ENCODE results near the gene UNC5B. TPM values are rescaled to one million over a fixed set of nuclear protein-coding genes. Genes with fewer than 3 reads are reported as not detected.

Gene UNC5B
- total RNA-seq, 2 donors from 2014 or later: 10.4 to 11.2 TPM

DNA sequence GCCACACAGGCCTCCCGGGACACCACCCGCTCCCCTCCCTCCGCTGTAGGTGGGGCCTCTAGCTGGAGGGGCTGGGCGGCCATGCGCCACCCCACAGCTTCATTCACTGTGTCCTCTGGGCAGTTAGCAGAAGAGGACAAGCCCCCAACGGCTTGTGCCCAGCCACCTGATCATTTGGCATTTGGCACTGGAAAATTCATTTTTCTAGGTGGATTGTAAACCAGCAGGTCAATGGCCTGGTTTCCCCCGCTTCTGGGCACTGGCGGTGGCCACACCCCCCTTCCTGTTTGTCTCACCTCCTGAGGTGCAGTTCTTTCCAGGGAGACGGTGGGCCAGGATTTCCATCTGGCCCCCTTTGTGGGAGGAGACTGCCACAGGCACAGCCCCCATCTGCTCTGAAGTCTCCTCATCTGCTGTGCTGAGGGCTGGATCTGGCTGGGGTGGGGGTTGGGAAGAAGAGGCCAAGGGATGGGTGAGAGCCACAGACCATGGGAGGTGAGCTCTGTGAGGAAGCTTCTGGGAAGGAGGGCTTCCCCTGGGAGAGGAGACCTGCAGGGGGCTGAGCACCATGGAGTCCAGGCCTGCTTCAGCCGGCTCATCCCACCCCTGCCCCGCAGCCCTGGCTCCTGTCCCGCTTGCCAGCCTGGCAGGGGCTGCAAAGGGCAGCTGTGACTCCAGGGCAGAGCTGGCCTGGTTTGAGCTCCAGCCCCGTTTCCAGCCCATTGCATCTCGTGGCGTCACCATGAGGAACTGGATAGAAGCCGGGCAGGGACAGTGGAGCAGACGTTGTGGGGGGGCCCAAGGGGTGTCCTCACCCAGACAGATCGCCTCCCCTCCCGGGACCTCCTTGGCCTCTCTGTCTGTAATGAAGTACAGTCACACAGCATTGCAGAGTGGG, 66.6 kb downstream of the UNC5B start:
- no peaks in the 10 kb centered on the region for H3K27me3 ChIP-seq
- intact Hi-C loops (cut with DNase I): no loop called here
- DNase-seq (no peak), ATAC-seq (no peak)
- H3K27ac ChIP-seq: no peak overlapping the region
- no peaks in the 10 kb centered on the region for H3K4me1 ChIP-seq
- WGBS, 2 donors: 75 to 78% methylated on average over 8 to 18 of the region's 19 CpGs
- H3K36me3 ChIP-seq (replicated peaks in 1 of 2; ENCODE audit: insufficient read depth in 1 of 2, low read depth in 2 of 2): no peaks in the 10 kb centered on the region
- H3K4me3 ChIP-seq: no peak overlapping the region
- TF ChIP-seq, protein P1, sequence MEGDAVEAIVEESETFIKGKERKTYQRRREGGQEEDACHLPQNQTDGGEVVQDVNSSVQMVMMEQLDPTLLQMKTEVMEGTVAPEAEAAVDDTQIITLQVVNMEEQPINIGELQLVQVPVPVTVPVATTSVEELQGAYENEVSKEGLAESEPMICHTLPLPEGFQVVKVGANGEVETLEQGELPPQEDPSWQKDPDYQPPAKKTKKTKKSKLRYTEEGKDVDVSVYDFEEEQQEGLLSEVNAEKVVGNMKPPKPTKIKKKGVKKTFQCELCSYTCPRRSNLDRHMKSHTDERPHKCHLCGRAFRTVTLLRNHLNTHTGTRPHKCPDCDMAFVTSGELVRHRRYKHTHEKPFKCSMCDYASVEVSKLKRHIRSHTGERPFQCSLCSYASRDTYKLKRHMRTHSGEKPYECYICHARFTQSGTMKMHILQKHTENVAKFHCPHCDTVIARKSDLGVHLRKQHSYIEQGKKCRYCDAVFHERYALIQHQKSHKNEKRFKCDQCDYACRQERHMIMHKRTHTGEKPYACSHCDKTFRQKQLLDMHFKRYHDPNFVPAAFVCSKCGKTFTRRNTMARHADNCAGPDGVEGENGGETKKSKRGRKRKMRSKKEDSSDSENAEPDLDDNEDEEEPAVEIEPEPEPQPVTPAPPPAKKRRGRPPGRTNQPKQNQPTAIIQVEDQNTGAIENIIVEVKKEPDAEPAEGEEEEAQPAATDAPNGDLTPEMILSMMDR (IDR thresholded peaks at IDR 0.05): no peak
- no peak for TF ChIP-seq POLR2A (IDR thresholded peaks at IDR 0.05)
- H3K9me3 ChIP-seq: no peaks in the 10 kb centered on the region

DNA sequence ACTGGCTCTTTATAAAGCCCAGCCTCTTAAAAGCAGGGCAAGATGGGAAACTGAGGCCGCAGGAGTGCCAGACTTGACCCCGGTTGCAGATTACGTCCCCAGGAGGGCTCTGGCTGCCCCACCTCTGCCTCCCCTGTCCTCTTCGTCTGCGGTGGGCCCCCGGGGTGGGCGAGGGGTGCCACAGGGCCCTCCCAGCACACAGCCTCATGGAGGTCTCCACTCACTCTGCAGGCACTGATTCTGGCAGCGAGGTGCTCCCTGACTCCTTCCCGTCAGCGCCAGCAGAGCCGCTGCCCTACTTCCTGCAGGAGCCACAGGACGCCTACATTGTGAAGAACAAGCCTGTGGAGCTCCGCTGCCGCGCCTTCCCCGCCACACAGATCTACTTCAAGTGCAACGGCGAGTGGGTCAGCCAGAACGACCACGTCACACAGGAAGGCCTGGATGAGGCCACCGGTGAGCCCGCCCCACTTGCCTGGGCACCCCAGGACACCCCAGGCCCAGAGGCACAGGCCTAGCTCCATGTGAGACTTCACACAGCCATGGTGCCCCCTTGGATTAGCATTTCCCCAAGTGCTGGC, 67.3 kb downstream of the UNC5B start:
- H3K4me1 ChIP-seq: no peaks in the 10 kb centered on the region
- H3K27ac ChIP-seq: no peak overlapping the region
- 86 to 90% methylated on average over 14 to 22 of the region's 22 CpGs for WGBS, 2 donors
- intact Hi-C loops (cut with DNase I): loop anchor here (5.0 to 10.0 kb wide), 2 partner anchors 357 to 725 kb away; no protein-coding TSS in a partner anchor
- DNase-seq (no peak), ATAC-seq (no peak)
- H3K27me3 ChIP-seq: no peaks in the 10 kb centered on the region
- TF ChIP-seq POLR2A (IDR thresholded peaks at IDR 0.05): no peak
- TF ChIP-seq, protein P1 (IDR thresholded peaks at IDR 0.05): no peak
- no peak overlapping the region for H3K4me3 ChIP-seq
- H3K36me3 ChIP-seq (replicated peaks in 1 of 2; ENCODE audit: insufficient read depth in 1 of 2, low read depth in 2 of 2): no peaks in the 10 kb centered on the region
- H3K9me3 ChIP-seq: no peaks in the 10 kb centered on the region

DNA sequence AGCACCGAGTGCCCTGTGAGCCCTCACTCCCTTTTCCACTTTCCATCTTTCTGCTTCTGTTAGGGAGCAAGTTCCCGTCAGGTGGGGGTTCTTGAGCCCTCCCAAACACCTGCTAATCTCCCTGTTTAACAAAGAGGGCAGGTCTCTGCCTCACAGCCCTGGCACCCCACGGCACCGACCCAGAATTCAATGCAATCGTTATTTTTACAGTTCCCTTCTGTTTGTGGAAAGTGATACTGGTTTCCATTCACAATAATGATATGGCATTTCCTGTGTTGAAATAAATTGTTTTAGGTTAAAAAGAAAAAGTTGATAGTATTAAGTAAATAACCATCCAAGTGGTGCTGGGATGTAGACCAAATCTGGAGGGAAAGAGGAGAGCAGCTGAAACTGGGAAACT, 67.8 kb downstream of the UNC5B start:
- TF ChIP-seq, protein P1 (IDR thresholded peaks at IDR 0.05): no peak
- TF ChIP-seq POLR2A (IDR thresholded peaks at IDR 0.05): no peak
- Histone ChIP-seq H3K27ac (no peak overlapping the region), H3K4me3 (no peak overlapping the region), H3K27me3 (no peaks in the 10 kb centered on the region), H3K4me1 (no peaks in the 10 kb centered on the region), H3K36me3 (replicated peaks in 1 of 2; ENCODE audit: insufficient read depth in 1 of 2, low read depth in 2 of 2) (no peaks in the 10 kb centered on the region), H3K9me3 (no peaks in the 10 kb centered on the region)
- ATAC-seq: no peak
- WGBS, 2 donors: 72 to 81% methylated on average over 5 of the region's 5 CpGs
- no peak for DNase-seq
- intact Hi-C loops (cut with DNase I): loop anchor here (5.0 to 10.0 kb wide), 2 partner anchors 358 to 725 kb away; no protein-coding TSS in a partner anchor

DNA sequence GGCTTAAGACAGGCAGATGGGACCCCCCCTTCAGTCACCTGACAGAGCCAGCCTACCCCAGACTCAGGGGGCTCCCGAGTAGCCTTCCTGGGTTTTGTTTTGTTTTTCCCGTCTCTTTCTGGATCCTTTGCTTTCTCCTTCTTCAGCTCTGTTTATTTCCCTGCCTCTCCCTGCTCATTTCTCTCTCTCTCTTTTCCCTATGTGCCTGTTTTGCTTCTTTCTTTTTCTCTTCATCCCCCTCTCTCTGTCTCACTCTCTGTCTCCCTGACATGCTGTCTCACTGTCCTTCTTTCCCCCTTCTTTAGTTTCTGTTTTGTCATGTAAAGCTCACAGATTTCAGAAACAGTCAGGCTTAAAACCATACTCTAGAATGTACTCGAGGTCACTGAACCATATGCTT, 68.5 kb downstream of the UNC5B start:
- 44 to 45% methylated on average over 3 of the region's 3 CpGs for WGBS, 2 donors
- ATAC-seq (no peak), DNase-seq (no peak)
- no peaks in the 10 kb centered on the region for H3K36me3 ChIP-seq (replicated peaks in 1 of 2; ENCODE audit: insufficient read depth in 1 of 2, low read depth in 2 of 2)
- H3K9me3 ChIP-seq: no peaks in the 10 kb centered on the region
- H3K4me3 ChIP-seq: no peak overlapping the region
- no peaks in the 10 kb centered on the region for H3K4me1 ChIP-seq
- intact Hi-C loops (cut with DNase I): loop anchor here (5.0 to 10.0 kb wide), 2 partner anchors 359 to 726 kb away; no protein-coding TSS in a partner anchor
- TF ChIP-seq, protein P1 (IDR thresholded peaks at IDR 0.05): no peak
- TF ChIP-seq POLR2A (IDR thresholded peaks at IDR 0.05): no peak
- H3K27ac ChIP-seq: no peak overlapping the region
- no peaks in the 10 kb centered on the region for H3K27me3 ChIP-seq
